Measurements from ENCODE around the gene BABAM2.

BABAM2 gene

GRCh38 chr2:28294451-28294850 is 403.9 kb downstream of the BABAM2 start:
- DNase-seq = no peak

- DNase-seq = no peak
Measured at GRCh38 chr2:28296243-28296642, 405.7 kb downstream of the BABAM2 start.

GRCh38 chr2:28296904-28297303 is 406.4 kb downstream of the BABAM2 start:
- DNase-seq = no peak

GRCh38 chr2:28297531-28297930 is 407.0 kb downstream of the BABAM2 start:
- no peak for DNase-seq

- no peak for DNase-seq
Measured at GRCh38 chr2:28298406-28298805, 407.9 kb downstream of the BABAM2 start.

- no peak for DNase-seq
Measured at GRCh38 chr2:28300485-28301341, 410.2 kb downstream of the BABAM2 start.

GRCh38 chr2:28305202-28305601 is 414.7 kb downstream of the BABAM2 start:
- no peak for DNase-seq

GRCh38 chr2:28310107-28310506 is 419.6 kb downstream of the BABAM2 start:
- no peak for DNase-seq

GRCh38 chr2:28311660-28312249 is 421.2 kb downstream of the BABAM2 start:
- no peak for DNase-seq

GRCh38 chr2:28312307-28313219 is 422.0 kb downstream of the BABAM2 start:
- no peak for DNase-seq

GRCh38 chr2:28313220-28313784 is 422.8 kb downstream of the BABAM2 start:
- no peak for DNase-seq

GRCh38 chr2:28314968-28315367 is 424.4 kb downstream of the BABAM2 start:
- DNase-seq = no peak

GRCh38 chr2:28316546-28317335 is 426.2 kb downstream of the BABAM2 start:
- DNase-seq = no peak

- no peak for DNase-seq
Measured at GRCh38 chr2:28317390-28317789, 426.9 kb downstream of the BABAM2 start.

GRCh38 chr2:28318023-28318422 is 427.5 kb downstream of the BABAM2 start:
- DNase-seq = no peak

GRCh38 chr2:28318462-28319117 is 428.1 kb downstream of the BABAM2 start:
- no peak for DNase-seq

- no peak for DNase-seq
Measured at GRCh38 chr2:28319118-28320008, 428.8 kb downstream of the BABAM2 start.

- DNase-seq = no peak
Measured at GRCh38 chr2:28320009-28320365, 429.5 kb downstream of the BABAM2 start.

- no peak for DNase-seq
Measured at GRCh38 chr2:28320371-28320770, 429.8 kb downstream of the BABAM2 start.

- no peak for DNase-seq
Measured at GRCh38 chr2:28321426-28321825, 430.9 kb downstream of the BABAM2 start.

- DNase-seq = no peak
Measured at GRCh38 chr2:28322051-28322450, 431.5 kb downstream of the BABAM2 start.
